C4-2B (cell line): ENCODE measurements around the gene PNMA3.
"Not testable (repeated sequence)": the region's sequence is repeated elsewhere in the genome, so short reads cannot be mapped to it uniquely, and the experiment has no call there.

Experiments
- CTCF ChIP-seq: fragments of 450-650 bp; conservative IDR thresholded peaks from 2 replicates; pipeline ENCODE4 v1.5.1; 2017; ENCODE audit warnings: mild to moderate bottlenecking
- ZFX ChIP-seq: fragments of 450-650 bp; IDR thresholded peaks from 2 replicates; pipeline ENCODE4 v1.6.1; 2017

GRCh38 chrX:153104959-153105358 is 48.7 kb downstream of the PNMA3 start:
- not testable (repeated sequence) for TF ChIP-seq CTCF, ZFX
